CD4-positive, alpha-beta T cell treated with Interleukin-2 at 100 ng/mL for 4 hours (primary cell): ENCODE results near the gene VPS8.
"Not testable (repeated sequence)": the region's sequence is repeated elsewhere in the genome, so short reads cannot be mapped to it uniquely, and the experiment has no call there.

Source experiments
- DNase-seq: peaks from one replicate; pipeline ENCODE4 v3.0.0-alpha.2; 2020; ENCODE audit warnings: low spot score

The VPS8 gene

GRCh38 chr3:184919651-184920050, 107.7 kb downstream of the VPS8 start:
- DNase-seq, result no peak

- no peak for DNase-seq
Measured at GRCh38 chr3:184924547-184924946, 112.6 kb downstream of the VPS8 start.

- DNase-seq, result no peak
Measured at GRCh38 chr3:184927796-184928315, 115.9 kb downstream of the VPS8 start.

- no peak for DNase-seq
Measured at GRCh38 chr3:184932777-184933176, 120.8 kb downstream of the VPS8 start.

- no peak for DNase-seq
Measured at GRCh38 chr3:184937611-184938010, 125.6 kb downstream of the VPS8 start.

GRCh38 chr3:184941408-184941807, 129.4 kb downstream of the VPS8 start:
- no peak for DNase-seq

GRCh38 chr3:184942735-184943134, 130.8 kb downstream of the VPS8 start:
- no peak for DNase-seq

- no peak for DNase-seq
Measured at GRCh38 chr3:184944241-184944640, 132.3 kb downstream of the VPS8 start.

- no peak for DNase-seq
Measured at GRCh38 chr3:184945886-184946625, 134.1 kb downstream of the VPS8 start.

- no peak for DNase-seq
Measured at GRCh38 chr3:184946917-184947316, 135.0 kb downstream of the VPS8 start.

- no peak for DNase-seq
Measured at GRCh38 chr3:184949251-184949965, 137.4 kb downstream of the VPS8 start.

- not testable (repeated sequence) for DNase-seq
Measured at GRCh38 chr3:184950816-184951215, 138.8 kb downstream of the VPS8 start.

GRCh38 chr3:184952671-184953070, 140.7 kb downstream of the VPS8 start:
- DNase-seq, result no peak

- DNase-seq, result no peak
Measured at GRCh38 chr3:184953401-184953800, 141.4 kb downstream of the VPS8 start.

GRCh38 chr3:184954251-184954650, 142.3 kb downstream of the VPS8 start:
- DNase-seq, result no peak

GRCh38 chr3:184954851-184955250, 142.9 kb downstream of the VPS8 start:
- not testable (repeated sequence) for DNase-seq

GRCh38 chr3:184965639-184966430, 153.9 kb downstream of the VPS8 start:
- no peak for DNase-seq

GRCh38 chr3:184968115-184968514, 156.1 kb downstream of the VPS8 start:
- DNase-seq, result no peak

GRCh38 chr3:184970186-184970585, 158.2 kb downstream of the VPS8 start:
- DNase-seq, result no peak

GRCh38 chr3:184977796-184978195, 165.8 kb downstream of the VPS8 start:
- DNase-seq, result no peak

GRCh38 chr3:184981071-184981470, 169.1 kb downstream of the VPS8 start:
- no peak for DNase-seq

- no peak for DNase-seq
Measured at GRCh38 chr3:184982076-184982475, 170.1 kb downstream of the VPS8 start.

GRCh38 chr3:184985586-184985985, 173.6 kb downstream of the VPS8 start:
- no peak for DNase-seq
